Measurements from ENCODE around the gene GNAQ.

GRCh38 chr9:77753180-77753579 lies 278.4 kb downstream of the GNAQ start:
- no peak for TF ChIP-seq POLR2A (IDR thresholded peaks at IDR 0.05; ENCODE audit: low read depth, low read length)
- no peak for TF ChIP-seq CTCF (conservative IDR thresholded peaks at IDR 0.05; ENCODE audit: low read depth, low read length)

Data from IMR-90 (cell line).